H1 (cell line): ENCODE data around the gene LEMD2.

ENCODE experiments used
- CBX8 ChIP-seq: fragments of 300-800, 300-1000 bp; sonication (generic); IDR thresholded peaks from 2 replicates; pipeline ENCODE4 v1.7.1; 2016; ENCODE audit warnings: low read depth, low read length, borderline replicate concordance
- CREB1 ChIP-seq: IDR thresholded peaks from 2 replicates; pipeline ENCODE4 v1.6.1; 2012; ENCODE audit warnings: inconsistent platforms
- CTCF ChIP-seq, 3 experiments: IDR thresholded peaks; 1 replicate in 2 of 3; 2 replicates in 1 of 3; pipeline versions ENCODE4 v1.5.1 to v1.6.1; 2011; ENCODE audit warnings: low read length in 3 of 3, mild to moderate bottlenecking in 3 of 3, inconsistent platforms in 2 of 3, low read depth in 1 of 3, moderate library complexity in 1 of 3; ENCODE audit not compliant: insufficient read depth in 1 of 3; ENCODE audit errors: control extremely low read depth in 1 of 3
- EZH2 ChIP-seq: fragments of 200-600 bp; sonication (generic); IDR thresholded peaks from 2 replicates; pipeline ENCODE4 v1.7.1; 2012; ENCODE audit warnings: low read depth, mild to moderate bottlenecking, moderate library complexity, low read length, inconsistent platforms; ENCODE audit not compliant: severe bottlenecking
- JUND ChIP-seq: IDR thresholded peaks from 2 replicates; pipeline ENCODE4 v1.6.1; 2011; ENCODE audit warnings: mild to moderate bottlenecking, improper control_type of control experiment, low read length
- POLR2A ChIP-seq, 2 experiments: IDR thresholded peaks; 1 replicate in 1 of 2; 2 replicates in 1 of 2; pipeline ENCODE4 v1.6.1; 2011; ENCODE audit warnings: low read depth in 2 of 2, low read length in 2 of 2, mild to moderate bottlenecking in 2 of 2; ENCODE audit errors: control extremely low read depth in 1 of 2
- POLR2AphosphoS5 ChIP-seq: IDR thresholded peaks from 2 replicates; pipeline ENCODE4 v1.6.1; 2011; ENCODE audit warnings: low read depth, low read length
- RFX5 ChIP-seq: IDR thresholded peaks from 2 replicates; pipeline ENCODE4 v1.6.1; 2011; ENCODE audit warnings: low read depth, low read length, improper control_type of control experiment, borderline replicate concordance
- RXRA ChIP-seq: IDR thresholded peaks from 2 replicates; pipeline ENCODE4 v1.6.1; 2011; ENCODE audit warnings: low read depth, mild to moderate bottlenecking, low read length, moderate library complexity; ENCODE audit not compliant: insufficient read depth
- SIN3A ChIP-seq, 2 experiments: IDR thresholded peaks in 1 of 2; conservative IDR thresholded peaks in 1 of 2; 2 replicates each; pipeline ENCODE4 v1.6.1; 2011 to 2012; ENCODE audit warnings: low read length in 2 of 2, improper control_type of control experiment in 1 of 2, low read depth in 1 of 2, mild to moderate bottlenecking in 1 of 2
- SP1 ChIP-seq: IDR thresholded peaks from 2 replicates; pipeline ENCODE4 v1.6.1; 2011; ENCODE audit warnings: low read depth, low read length
- TAF1 ChIP-seq: IDR thresholded peaks from 2 replicates; pipeline ENCODE4 v1.6.1; 2011; ENCODE audit warnings: mild to moderate bottlenecking, low read depth, low read length
- TCF12 ChIP-seq: IDR thresholded peaks from 2 replicates; pipeline ENCODE4 v1.6.1; 2011; ENCODE audit warnings: low read depth, mild to moderate bottlenecking, low read length
- ZNF274 ChIP-seq: IDR thresholded peaks from 2 replicates; pipeline ENCODE4 v1.7.0; 2012; ENCODE audit warnings: low read length, borderline replicate concordance; ENCODE audit errors: extremely low read depth

DNA sequence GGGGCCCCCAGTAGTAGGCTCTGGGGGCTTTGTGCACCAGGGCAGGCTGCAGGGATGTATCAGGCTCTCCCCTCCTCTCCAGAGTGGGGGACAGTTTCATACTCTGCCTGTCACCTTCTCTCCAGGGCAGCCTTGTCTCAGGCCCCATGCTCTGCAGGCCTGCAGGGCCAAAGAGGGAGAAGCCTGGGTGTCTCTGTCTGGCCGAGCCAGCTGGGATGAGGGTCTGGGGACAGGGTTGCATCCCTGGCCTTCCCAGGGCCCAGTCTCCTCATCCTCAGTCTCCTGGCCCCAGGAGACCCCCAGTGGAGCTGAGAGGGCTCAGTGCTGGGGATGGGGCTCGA, 27.4 kb downstream of the LEMD2 start:
- TF ChIP-seq CTCF (IDR thresholded peaks at IDR 0.05; ENCODE audit: control extremely low read depth in 1 of 3, insufficient read depth in 1 of 3, low read depth in 1 of 3, low read length in 3 of 3), result no peak
- no peak for TF ChIP-seq ZNF274
- TF ChIP-seq POLR2A (IDR thresholded peaks at IDR 0.05; ENCODE audit: control extremely low read depth in 1 of 2, low read depth in 2 of 2, low read length in 2 of 2), result no peak
- TF ChIP-seq POLR2AphosphoS5, result no peak
- TF ChIP-seq SIN3A (conservative IDR thresholded peaks at IDR 0.05 in 1 of 2, IDR thresholded peaks at IDR 0.05 in 1 of 2; ENCODE audit: low read depth in 1 of 2, low read length in 2 of 2), result no peak
- TF ChIP-seq CREB1, result no peak
- TF ChIP-seq CBX8, result no peak
- TF ChIP-seq EZH2, result no peak
- no peak for TF ChIP-seq TCF12
- TF ChIP-seq RFX5, result no peak
- no peak for TF ChIP-seq SP1
- no peak for TF ChIP-seq JUND
- no peak for TF ChIP-seq RXRA
- no peak for TF ChIP-seq TAF1
